K562 (cell line): Measurements from ENCODE around the gene ARR3. TPM values are rescaled to one million over a fixed set of nuclear protein-coding genes. Genes with fewer than 3 reads are reported as not detected.

Source experiments
- ATAC-seq: fragments of 200-7000 bp; cut with Tn5 transposase; 3 replicates; pipeline ENCODE4 v1.9.1; 2020; ENCODE audit warnings: moderate library complexity
- BruUV-seq: library from RNA; stranded (reverse); fragments of 400-500 nt; replicated peaks from 2 replicates; lab custom pipeline; 2021; lab: Mats Ljungman, UMichigan
- CTCF ChIA-PET: fragments of 300-600 bp; formaldehyde crosslinking; extraction: SDS; loops from one replicate; lab custom pipeline; 2021; ENCODE audit warnings: low intra/inter-chr PET ratio; lab: Yijun Ruan, JAX
- POLR2A ChIA-PET: fragments of 300-600, 350-650 bp; sonication (Branson Sonifier 250); formaldehyde crosslinking; extraction: SDS; loops from one replicate; lab custom pipeline; 2021; ENCODE audit warnings: antibody characterized with exemption, inconsistent platforms; lab: Yijun Ruan, JAX
- DNase-seq, 4 experiments: peaks; one replicate each; pipeline versions ENCODE4 v3.0.0 to v3.0.0-alpha.2; 2011 to 2018; ENCODE audit warnings: low spot score in 3 of 4, mixed read lengths in 3 of 4; ENCODE audit errors: extremely low read depth in 1 of 4
- FAIRE-seq: peaks from 2 replicates; lab custom pipeline; 2011; peaks lifted over from hg19 to GRCh38; lab: Jason Lieb, UNC
- H2AFZ ChIP-seq: 2 replicates; pipeline ENCODE4 v1.6.0; 2011; ENCODE audit warnings: low read depth, low read length, control low read depth, inconsistent platforms
- H3K27ac ChIP-seq: fragments of 200-600 bp; 3 replicates; pipeline ENCODE4 v1.8.0; 2011; ENCODE audit warnings: low read depth, mild to moderate bottlenecking, control low read depth, inconsistent platforms, low read length, moderate library complexity, mixed read lengths; ENCODE audit errors: extremely low read depth
- H3K27me3 ChIP-seq, 2 experiments: fragments of 300-600 bp in 1 of 2; 2 replicates in 1 of 2; 3 replicates in 1 of 2; pipeline versions ENCODE4 v1.6.0 to v1.8.0; 2011; ENCODE audit warnings: inconsistent platforms in 2 of 2, low read length in 2 of 2, mild to moderate bottlenecking in 1 of 2, mixed read lengths in 1 of 2, moderate library complexity in 1 of 2; ENCODE audit not compliant: control insufficient read depth in 2 of 2, insufficient read depth in 2 of 2
- H3K36me3 ChIP-seq: fragments of 300-600 bp; 3 replicates; pipeline ENCODE4 v1.8.0; 2011; ENCODE audit warnings: mild to moderate bottlenecking, low read length, inconsistent platforms; ENCODE audit not compliant: control insufficient read depth, insufficient read depth
- H3K4me1 ChIP-seq, 2 experiments: fragments of 200-600 bp in 1 of 2; replicated peaks in 1 of 2; 2 replicates in 1 of 2; 3 replicates in 1 of 2; pipeline versions ENCODE4 v1.5.1 to v1.8.0; 2011; ENCODE audit warnings: inconsistent platforms in 2 of 2, low read length in 2 of 2, mild to moderate bottlenecking in 1 of 2, mixed read lengths in 1 of 2, moderate library complexity in 1 of 2; ENCODE audit not compliant: control insufficient read depth in 2 of 2, insufficient read depth in 2 of 2
- H3K4me2 ChIP-seq: 2 replicates; pipeline ENCODE4 v1.6.1; 2011; ENCODE audit warnings: low read length, control low read depth, inconsistent platforms, mixed read lengths; ENCODE audit not compliant: insufficient read depth
- H3K4me3 ChIP-seq: fragments of 200-600 bp; sonication (generic), shearing (Covaris generic); 2 replicates; pipeline ENCODE4 v1.5.1; 2016; ENCODE audit warnings: control low read depth, inconsistent platforms
- H3K79me2 ChIP-seq: fragments of 200-600 bp; 3 replicates; pipeline ENCODE4 v1.8.0; 2011; ENCODE audit warnings: low read length, inconsistent platforms; ENCODE audit not compliant: control insufficient read depth, insufficient read depth
- H3K9ac ChIP-seq, 2 experiments: 2 replicates each; pipeline versions ENCODE4 v1.6.0 to v1.6.1; 2011; ENCODE audit warnings: low read depth in 2 of 2, low read length in 2 of 2, control low read depth in 1 of 2, inconsistent platforms in 1 of 2, mild to moderate bottlenecking in 1 of 2, mixed read lengths in 1 of 2; ENCODE audit not compliant: insufficient read depth in 1 of 2
- H3K9me1 ChIP-seq: one replicate; pipeline ENCODE4 v1.6.0; 2011; ENCODE audit warnings: inconsistent platforms, mild to moderate bottlenecking, low read length, moderate library complexity; ENCODE audit not compliant: control insufficient read depth, insufficient read depth
- H3K9me3 ChIP-seq: replicated peaks from 2 replicates; pipeline ENCODE4 v1.5.1; 2011; ENCODE audit warnings: low read depth, low read length, inconsistent platforms; ENCODE audit not compliant: control insufficient read depth, insufficient read depth
- H4K20me1 ChIP-seq: replicated peaks from 2 replicates; pipeline ENCODE4 v1.6.1; 2011; ENCODE audit warnings: low read length, inconsistent platforms, mixed read lengths; ENCODE audit not compliant: control insufficient read depth, insufficient read depth
- BRF1 ChIP-seq: IDR thresholded peaks from 3 replicates; pipeline ENCODE4 v1.6.1; 2011; ENCODE audit warnings: borderline replicate concordance, mild to moderate bottlenecking; ENCODE audit not compliant: insufficient read length; ENCODE audit errors: extremely low read depth
- PHB ChIP-seq: fragments of 250-450 bp; sonication (Bioruptor Pico); IDR thresholded peaks from 2 replicates; pipeline ENCODE4 v1.5.0; 2021
- POLR2AphosphoS2 ChIP-seq: IDR thresholded peaks from 2 replicates; pipeline ENCODE4 v1.6.1; 2012; ENCODE audit warnings: low read length, improper control_type of control experiment
- THRA ChIP-seq: fragments of 450-650 bp; IDR thresholded peaks from 2 replicates; pipeline ENCODE4 v1.6.1; 2017; ENCODE audit warnings: mild to moderate bottlenecking, moderate library complexity
- ZNF324 ChIP-seq: fragments of 250-450 bp; sonication (Bioruptor Pico); IDR thresholded peaks from 2 replicates; pipeline ENCODE4 v1.4.0; 2020; ENCODE audit warnings: mild to moderate bottlenecking
- WGBS: fragments of 100-300 bp; shearing (Covaris generic); methylation state at CpG from one replicate; pipeline ENCODE4 v1.1.6; 2016; ENCODE audit warnings: low coverage, mixed read lengths; ENCODE audit not compliant: insufficient coverage; ENCODE audit errors: missing lambda C conversion rate; 5-methylcytosine and 5-hydroxymethylcytosine counted together
- in situ Hi-C: fragments of 300-500 bp; cut with MboI; formaldehyde crosslinking; loops from 4 replicates; pipeline ENCODE4 v1.15.0; 2018; ENCODE audit warnings: inconsistent platforms, mixed read lengths
- intact Hi-C: fragments of 100-400 bp; cut with micrococcal nuclease; formaldehyde crosslinking; loops from 2 replicates; pipeline ENCODE4 v1.14.2; 2022
- polyA plus RNA-seq, 8 experiments: library from polyadenylated mRNA; depleted of rRNA in 4 of 8; stranded (reverse) in 5 of 8; unstranded in 3 of 8; fragments of >200 nt; fragmentation: Nextera tagmentation in 2 of 8; fragmentation: Illumina TruSeq in 1 of 8; extraction: Ambion mirVana in 2 of 8; extraction: Trizol in 1 of 8; gene quantifications; 2 replicates each; pipeline versions ENCODE4 v1.2.1 to v1.2.3, GENCODE V29; 2011 to 2014; ENCODE audit warnings: inconsistent platforms in 1 of 8, missing spikeins in 1 of 8
- total RNA-seq, 7 experiments: library from RNA; depleted of rRNA in 6 of 7; stranded (reverse); fragments of >200 nt in 6 of 7; fragmentation: Illumina TruSeq in 2 of 7; extraction: Trizol in 2 of 7; gene quantifications; 2 replicates each; pipeline versions ENCODE4 v1.2.1 to v1.2.3, GENCODE V29; 2011 to 2021; ENCODE audit warnings: low replicate concordance in 1 of 7

ARR3 gene
- total and polyA plus RNA-seq, 9 of the 15 experiments (the other 6 are each of a cell fraction or from before 2014, with no cell fraction given): not detected

GRCh38 chrX:70260104-70260503, 8.0 kb upstream of the ARR3 start, which contains the start of gene P2RY4:
Gene P2RY4 (minus strand): TSS chrX:70260204. CDS start chrX:70259624, 580 bp downstream.
- WGBS: 0% methylated on average over 3 of the region's 4 CpGs

More at GRCh38 chrX:70260104-70260503, 8.0 kb upstream of the ARR3 start, which contains the start of gene P2RY4:
- no peak within 1 kb of the TSS for H3K4me3 ChIP-seq
- in situ Hi-C loops: no loop called here
- TF ChIP-seq PHB (CRISPR knock-in tag): no peak
- TF ChIP-seq ZNF324: no peak
- TF ChIP-seq POLR2AphosphoS2: no peak
- TF ChIP-seq THRA: no peak
- TF ChIP-seq BRF1: no peak
- ATAC-seq (no peak), FAIRE-seq (no peak), DNase-seq (no peak)
- no peaks in the 10 kb centered on the region; a peak in 1 of 5 replicates for H3K4me1 ChIP-seq
- intact Hi-C loops: loop anchor here (10.0 kb wide), 1 partner anchor 175 kb away; no protein-coding TSS in a partner anchor
- no TSS peak for BruUV-seq
- no peaks in the 10 kb centered on the region; the same call in 1 of the 2 replicates for H4K20me1 ChIP-seq
- H3K9me1 ChIP-seq: no peaks in the 10 kb centered on the region
- H3K9ac ChIP-seq: no peak within 1 kb of the TSS
- H3K27me3 ChIP-seq: peaks cover 4 to 31% of the 10 kb centered on the region in 2 experiments; a peak in 4 of 5 replicates
- CTCF ChIA-PET: no interaction called here
- H3K4me2 ChIP-seq: no peak within 1 kb of the TSS
- POLR2A ChIA-PET: no interaction called here
- no peak within 1 kb of the TSS for H2AFZ ChIP-seq
- H3K9me3 ChIP-seq: no peaks in the 10 kb centered on the region
- no peaks in the 10 kb centered on the region for H3K36me3 ChIP-seq
- no peaks in the 10 kb centered on the region for H3K79me2 ChIP-seq
- H3K27ac ChIP-seq: no peak within 1 kb of the TSS
